MM.1S (cell line): ENCODE results near the gene SLC35E4.
"Not testable (repeated sequence)": the region's sequence is repeated elsewhere in the genome, so short reads cannot be mapped to it uniquely, and the experiment has no call there.

Experiments
- DNase-seq: peaks from one replicate; pipeline ENCODE4 v3.0.0-alpha.2; 2015
- H2AFZ ChIP-seq: fragments of 300-600 bp; sonication (generic); 2 replicates; pipeline ENCODE4 v1.6.0; 2016; ENCODE audit warnings: antibody characterized with exemption, low read length
- H3F3A ChIP-seq: fragments of 300-600 bp; sonication (generic); 2 replicates; pipeline ENCODE4 v1.6.1; 2016; ENCODE audit warnings: mild to moderate bottlenecking, antibody characterized with exemption, low read length, moderate library complexity, mixed read lengths; ENCODE audit not compliant: insufficient read depth
- H3K27ac ChIP-seq: fragments of 300-600 bp; sonication (generic); 2 replicates; pipeline ENCODE4 v1.5.1; 2016; ENCODE audit warnings: mild to moderate bottlenecking, low read length
- H3K27me3 ChIP-seq: fragments of 300-600 bp; sonication (generic); replicated peaks from 2 replicates; pipeline ENCODE4 v1.6.0; 2016; ENCODE audit warnings: low read length; ENCODE audit not compliant: insufficient read depth
- H3K36me3 ChIP-seq: fragments of 300-600 bp; sonication (generic); replicated peaks from 2 replicates; pipeline ENCODE4 v1.6.1; 2016; ENCODE audit warnings: mild to moderate bottlenecking, low read length, mixed read lengths; ENCODE audit not compliant: insufficient read depth
- H3K4me1 ChIP-seq: fragments of 300-600 bp; sonication (generic); 2 replicates; pipeline ENCODE4 v1.6.1; 2016; ENCODE audit warnings: low read length, mixed read lengths
- H3K4me2 ChIP-seq: fragments of 300-600 bp; sonication (generic); 2 replicates; pipeline ENCODE4 v1.6.0; 2016; ENCODE audit warnings: low read depth, low read length
- H3K4me3 ChIP-seq: fragments of 300-600 bp; sonication (generic); 2 replicates; pipeline ENCODE4 v1.5.1; 2016; ENCODE audit warnings: low read length, mixed read lengths
- H3K79me2 ChIP-seq: fragments of 300-600 bp; sonication (generic); 2 replicates; pipeline ENCODE4 v1.6.1; 2016; ENCODE audit warnings: mixed run types, low read length, mixed read lengths
- H3K9ac ChIP-seq: fragments of 300-600 bp; sonication (generic); 2 replicates; pipeline ENCODE4 v1.6.1; 2016; ENCODE audit warnings: low read length, mixed read lengths
- H3K9me2 ChIP-seq: fragments of 300-600 bp; sonication (generic); replicated peaks from 2 replicates; pipeline ENCODE4 v1.6.1; 2016; ENCODE audit warnings: mild to moderate bottlenecking, low read length, mixed read lengths; ENCODE audit not compliant: insufficient read depth
- H3K9me3 ChIP-seq: fragments of 300-600 bp; sonication (generic); replicated peaks from 2 replicates; pipeline ENCODE4 v1.6.1; 2016; ENCODE audit warnings: mild to moderate bottlenecking, low read length, mixed read lengths; ENCODE audit not compliant: insufficient read depth
- H4K20me1 ChIP-seq: fragments of 300-600 bp; sonication (generic); 2 replicates; pipeline ENCODE4 v1.6.1; 2016; ENCODE audit warnings: mild to moderate bottlenecking, low read length, moderate library complexity, mixed read lengths; ENCODE audit not compliant: insufficient read depth
- CTCF ChIP-seq: fragments of 300-600 bp; sonication (generic); IDR thresholded peaks from 2 replicates; pipeline ENCODE4 v1.5.1; 2016; ENCODE audit warnings: antibody characterized with exemption, low read length, mixed read lengths
- EZH2 ChIP-seq: fragments of 300-600 bp; sonication (generic); optimal IDR thresholded peaks from 2 replicates; pipeline ENCODE3; 2017; ENCODE audit warnings: low read depth, mild to moderate bottlenecking, antibody characterized with exemption, low read length, mixed read lengths
- EZH2phosphoT487 ChIP-seq: fragments of 300-600 bp; sonication (generic); IDR thresholded peaks from 2 replicates; pipeline ENCODE4 v1.6.1; 2018; ENCODE audit warnings: antibody characterized with exemption, low read length

SLC35E4 gene

GRCh38 chr22:30675436-30675835 is 39.9 kb downstream of the SLC35E4 start:
- Histone ChIP-seq H2AFZ (no peak overlapping the region), H3K9ac (no peak overlapping the region), H3K9me3 (no peaks in the 10 kb centered on the region), H3K36me3 (no peaks in the 10 kb centered on the region), H3K27ac (no peak overlapping the region), H3K9me2 (no peaks in the 10 kb centered on the region), H3K4me3 (no peak overlapping the region), H3K27me3 (no peaks in the 10 kb centered on the region), H4K20me1 (no peaks in the 10 kb centered on the region), H3F3A (no peaks in the 10 kb centered on the region), H3K79me2 (no peaks in the 10 kb centered on the region), H3K4me2 (no peak overlapping the region), H3K4me1 (no peaks in the 10 kb centered on the region)
- TF ChIP-seq CTCF (no peak), EZH2 (no peak), EZH2phosphoT487 (no peak)
- no peak for DNase-seq

GRCh38 chr22:30676565-30676964 is 41.0 kb downstream of the SLC35E4 start:
- not testable (repeated sequence) for H4K20me1 ChIP-seq, H3K4me2 ChIP-seq, H3K9ac ChIP-seq, H3K4me3 ChIP-seq, H3K27me3 ChIP-seq, H3K9me3 ChIP-seq, H3K9me2 ChIP-seq, H3K27ac ChIP-seq, DNase-seq, H3K36me3 ChIP-seq, H3K79me2 ChIP-seq, H3F3A ChIP-seq, H2AFZ ChIP-seq, H3K4me1 ChIP-seq

GRCh38 chr22:30679895-30680690 is 44.5 kb downstream of the SLC35E4 start:
- not testable (repeated sequence) for H3K4me1 ChIP-seq, H3K27ac ChIP-seq, H3K27me3 ChIP-seq, H4K20me1 ChIP-seq, H3K4me3 ChIP-seq, H3K9ac ChIP-seq, H3K9me3 ChIP-seq, H2AFZ ChIP-seq, H3F3A ChIP-seq, H3K9me2 ChIP-seq, DNase-seq, H3K4me2 ChIP-seq, H3K79me2 ChIP-seq, H3K36me3 ChIP-seq

GRCh38 chr22:30680991-30681770 is 45.6 kb downstream of the SLC35E4 start:
- Histone ChIP-seq H3K9me3 (no peaks in the 10 kb centered on the region), H3K4me3 (no peak overlapping the region), H3K79me2 (no peaks in the 10 kb centered on the region), H3K27me3 (no peaks in the 10 kb centered on the region), H3K9ac (no peak overlapping the region), H3K36me3 (no peaks in the 10 kb centered on the region), H2AFZ (no peak overlapping the region), H3K9me2 (no peaks in the 10 kb centered on the region), H4K20me1 (no peaks in the 10 kb centered on the region), H3K4me1 (no peaks in the 10 kb centered on the region), H3K4me2 (no peak overlapping the region), H3F3A (no peaks in the 10 kb centered on the region), H3K27ac (no peak overlapping the region)
- DNase-seq, result no peak
- TF ChIP-seq EZH2 (no peak), CTCF (no peak), EZH2phosphoT487 (no peak)
